ENCODE measurements around the gene SH2B2. TPM values are rescaled to one million over a fixed set of nuclear protein-coding genes. Genes with fewer than 3 reads are reported as not detected.
A peak's percentile ranks its signal among the peaks of the same experiment; 100 is the strongest.

The SH2B2 gene
- polyA plus RNA-seq, 1 experiment: 0.52 TPM

DNA sequence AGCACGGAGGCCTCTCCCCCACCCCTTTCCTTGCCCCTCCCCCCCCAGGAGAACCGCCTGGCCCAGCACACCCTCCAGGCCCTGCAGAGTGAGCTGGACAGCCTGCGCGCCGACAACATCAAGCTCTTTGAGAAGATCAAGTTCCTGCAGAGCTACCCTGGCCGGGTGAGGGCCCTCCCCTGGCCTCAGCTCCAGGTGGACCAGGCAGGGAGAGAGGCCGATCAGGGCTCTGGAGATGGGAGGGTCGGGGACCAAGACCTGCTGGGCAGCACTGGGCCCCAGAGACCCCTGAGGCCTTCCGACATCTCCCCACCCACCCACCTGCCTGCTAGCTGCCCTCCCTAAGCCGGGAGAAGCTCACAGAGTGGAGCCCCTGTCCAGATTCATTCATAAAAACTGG, 8.8 kb upstream of the SH2B2 start:
- no peak overlapping the region for H3K27ac ChIP-seq (ENCODE audit: low read depth, low read length)
- H3K27me3 ChIP-seq (ENCODE audit: control insufficient read depth, insufficient read depth, low read length): no peaks in the 10 kb centered on the region
- no peaks in the 10 kb centered on the region for H3K9me3 ChIP-seq (ENCODE audit: control insufficient read depth, insufficient read depth, low read length)
- H3K4me3 ChIP-seq (ENCODE audit: low read depth, low read length): no peak overlapping the region
- POLR2A ChIA-PET: no interaction called here
- DNase-seq (ENCODE audit: low read depth, low spot score): no peak
- CTCF ChIA-PET: interaction anchor here (1.6 to 2.5 kb wide), 2 partner anchors 112 to 114 kb away, joined by 9 to 20 read pairs; no protein-coding TSS in a partner anchor
- TF ChIP-seq CTCF (IDR thresholded peaks at IDR 0.05; ENCODE audit: low read depth, low read length): no peak

DNA sequence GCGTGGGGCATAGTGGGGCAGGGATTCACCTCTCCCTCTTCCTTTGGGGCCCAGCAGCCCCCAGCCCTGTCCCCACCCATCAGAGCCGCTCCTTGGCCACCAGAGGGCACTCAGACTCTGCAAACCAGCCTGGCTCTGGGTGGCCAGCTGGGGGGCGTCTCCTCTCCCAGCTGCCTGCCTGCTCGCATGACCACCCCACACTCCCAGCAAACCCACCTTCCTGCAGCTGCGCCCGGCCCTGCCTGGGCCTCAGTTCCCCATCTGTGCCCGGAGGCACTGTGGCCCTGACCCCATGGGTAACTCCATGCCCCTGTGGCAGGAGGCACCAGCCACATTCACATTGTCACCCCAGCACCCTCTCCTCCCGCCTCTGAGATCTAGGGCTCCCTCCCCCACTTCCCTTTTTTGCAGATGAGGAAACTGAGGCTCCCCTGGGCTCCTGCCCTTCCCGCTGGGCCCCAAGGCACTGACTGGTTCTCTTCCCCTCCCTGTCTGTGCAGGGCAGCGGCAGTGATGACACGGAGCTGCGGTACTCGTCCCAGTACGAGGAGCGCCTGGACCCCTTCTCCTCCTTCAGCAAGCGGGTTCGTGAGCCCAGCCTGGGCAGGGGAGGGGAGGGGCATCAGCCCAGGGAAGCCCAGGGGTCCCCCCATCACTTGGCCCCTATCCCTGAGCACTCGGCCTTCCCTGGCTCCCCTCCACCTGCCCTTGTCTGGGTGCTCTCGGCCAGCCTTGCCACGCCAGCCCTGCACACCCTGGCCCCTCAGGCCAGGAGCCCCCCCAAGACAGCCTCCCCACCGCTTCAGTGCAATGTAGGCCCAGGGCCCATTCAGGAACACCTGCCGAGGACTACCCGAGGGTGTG, 6.9 kb upstream of the SH2B2 start:
- H3K27ac ChIP-seq (ENCODE audit: low read depth, low read length): no peak overlapping the region
- H3K9me3 ChIP-seq (ENCODE audit: control insufficient read depth, insufficient read depth, low read length): no peaks in the 10 kb centered on the region
- DNase-seq (ENCODE audit: low read depth, low spot score): no peak
- TF ChIP-seq CTCF (IDR thresholded peaks at IDR 0.05; ENCODE audit: low read depth, low read length): peak; percentile 89
- CTCF ChIA-PET: interaction anchor here (1.5 to 2.5 kb wide), 2 partner anchors 110 to 112 kb away, joined by 5 to 20 read pairs; no protein-coding TSS in a partner anchor
- H3K4me3 ChIP-seq (ENCODE audit: low read depth, low read length): no peak overlapping the region
- POLR2A ChIA-PET: interaction anchor here (0.6 kb wide), 1 partner anchor 118 kb away, joined by 3 read pairs; no protein-coding TSS in a partner anchor
- no peaks in the 10 kb centered on the region for H3K27me3 ChIP-seq (ENCODE audit: control insufficient read depth, insufficient read depth, low read length)

- Histone ChIP-seq H3K27ac (ENCODE audit: low read depth, low read length) (no peak overlapping the region), H3K9me3 (ENCODE audit: control insufficient read depth, insufficient read depth, low read length) (no peaks in the 10 kb centered on the region; the same call in 1 of the 2 replicates), H3K27me3 (ENCODE audit: control insufficient read depth, insufficient read depth, low read length) (no peaks in the 10 kb centered on the region), H3K4me3 (ENCODE audit: low read depth, low read length) (no peak overlapping the region)
- CTCF ChIA-PET: interaction anchor here (1.5 kb wide), 1 partner anchor 110 kb away, joined by 5 read pairs; no protein-coding TSS in a partner anchor
- TF ChIP-seq CTCF (IDR thresholded peaks at IDR 0.05; ENCODE audit: low read depth, low read length): no peak
- POLR2A ChIA-PET: no interaction called here
- no peak for DNase-seq (ENCODE audit: low read depth, low spot score)
Measured at GRCh38 chr7:102280521-102280920, 6.1 kb upstream of the SH2B2 start.

- no peak for DNase-seq (ENCODE audit: low read depth, low spot score)
- TF ChIP-seq CTCF (IDR thresholded peaks at IDR 0.05; ENCODE audit: low read depth, low read length): no peak
- CTCF ChIA-PET: interaction anchor here (0.7 kb wide), 1 partner anchor 10 kb away, joined by 3 read pairs; no protein-coding TSS in a partner anchor
- Histone ChIP-seq H3K4me3 (ENCODE audit: low read depth, low read length) (no peak overlapping the region), H3K9me3 (ENCODE audit: control insufficient read depth, insufficient read depth, low read length) (no peaks in the 10 kb centered on the region; the same call in 1 of the 2 replicates), H3K27ac (ENCODE audit: low read depth, low read length) (no peak overlapping the region), H3K27me3 (ENCODE audit: control insufficient read depth, insufficient read depth, low read length) (no peaks in the 10 kb centered on the region)
- POLR2A ChIA-PET: no interaction called here
Measured at GRCh38 chr7:102281785-102282184, 4.9 kb upstream of the SH2B2 start.

All from AG04450 (cell line).